ENCODE measurements around the gene GAL3ST3.
"Not testable (repeated sequence)": the region's sequence is repeated elsewhere in the genome, so short reads cannot be mapped to it uniquely, and the experiment has no call there.

GAL3ST3 gene

GRCh38 chr11:66011239-66011784 is 37.6 kb downstream of the GAL3ST3 start:
- Histone ChIP-seq H3K27ac (ENCODE audit: low read depth, low read length, poor library complexity, severe bottlenecking) (no peak overlapping the region), H3K27me3 (ENCODE audit: insufficient read depth, low read length) (no peaks in the 10 kb centered on the region), H3K79me2 (ENCODE audit: insufficient read depth, low read length) (no peaks in the 10 kb centered on the region), H4K20me1 (ENCODE audit: insufficient read depth, low read length) (no peaks in the 10 kb centered on the region), H3K36me3 (ENCODE audit: insufficient read depth, low read length) (no peaks in the 10 kb centered on the region), H3K9me3 (ENCODE audit: low read length) (no peaks in the 10 kb centered on the region), H3K4me2 (ENCODE audit: low read length) (no peak overlapping the region), H3K9ac (ENCODE audit: low read length) (no peak overlapping the region), H3F3A (ENCODE audit: insufficient read depth, low read length) (no peaks in the 10 kb centered on the region), H3K4me1 (ENCODE audit: insufficient read depth, low read length, severe bottlenecking) (no peaks in the 10 kb centered on the region), H2AFZ (ENCODE audit: low read length) (no peak overlapping the region), H3K4me3 (ENCODE audit: low read depth, low read length, poor library complexity, severe bottlenecking) (no peak overlapping the region), H3K9me2 (ENCODE audit: low read depth, low read length) (no peaks in the 10 kb centered on the region)
- TF ChIP-seq EZH2 (IDR thresholded peaks at IDR 0.05; ENCODE audit: borderline replicate concordance, low read length) (no peak), CTCF (IDR thresholded peaks at IDR 0.05; ENCODE audit: low read length) (no peak)

- H3K4me2 ChIP-seq (ENCODE audit: low read length); H3K27ac ChIP-seq (ENCODE audit: low read depth, low read length, poor library complexity, severe bottlenecking); H3K4me1 ChIP-seq (ENCODE audit: insufficient read depth, low read length, severe bottlenecking); H3K9me3 ChIP-seq (ENCODE audit: low read length); H3K9ac ChIP-seq (ENCODE audit: low read length); H2AFZ ChIP-seq (ENCODE audit: low read length); H4K20me1 ChIP-seq (ENCODE audit: insufficient read depth, low read length); H3K9me2 ChIP-seq (ENCODE audit: low read depth, low read length); H3F3A ChIP-seq (ENCODE audit: insufficient read depth, low read length); H3K4me3 ChIP-seq (ENCODE audit: low read depth, low read length, poor library complexity, severe bottlenecking); H3K27me3 ChIP-seq (ENCODE audit: insufficient read depth, low read length); H3K79me2 ChIP-seq (ENCODE audit: insufficient read depth, low read length): not testable (repeated sequence)
- peaks cover 11% of the 10 kb centered on the region; the same call in 1 of the 2 replicates for H3K36me3 ChIP-seq (ENCODE audit: insufficient read depth, low read length)
Measured at GRCh38 chr11:66010036-66010435, 38.9 kb downstream of the GAL3ST3 start.

GRCh38 chr11:66008468-66009101 is 40.4 kb downstream of the GAL3ST3 start:
- Histone ChIP-seq H3K4me3 (ENCODE audit: low read depth, low read length, poor library complexity, severe bottlenecking) (no peak overlapping the region), H3K36me3 (ENCODE audit: insufficient read depth, low read length) (peaks cover 23% of the 10 kb centered on the region), H3K27ac (ENCODE audit: low read depth, low read length, poor library complexity, severe bottlenecking) (no peak overlapping the region), H3K9me2 (ENCODE audit: low read depth, low read length) (no peaks in the 10 kb centered on the region), H3K9me3 (ENCODE audit: low read length) (no peaks in the 10 kb centered on the region), H3F3A (ENCODE audit: insufficient read depth, low read length) (no peaks in the 10 kb centered on the region), H3K9ac (ENCODE audit: low read length) (no peak overlapping the region), H3K79me2 (ENCODE audit: insufficient read depth, low read length) (no peaks in the 10 kb centered on the region), H3K4me1 (ENCODE audit: insufficient read depth, low read length, severe bottlenecking) (peaks cover 1% of the 10 kb centered on the region), H2AFZ (ENCODE audit: low read length) (no peak overlapping the region), H3K4me2 (ENCODE audit: low read length) (no peak overlapping the region), H4K20me1 (ENCODE audit: insufficient read depth, low read length) (no peaks in the 10 kb centered on the region), H3K27me3 (ENCODE audit: insufficient read depth, low read length) (no peaks in the 10 kb centered on the region)
- TF ChIP-seq EZH2 (IDR thresholded peaks at IDR 0.05; ENCODE audit: borderline replicate concordance, low read length): no peak
- TF ChIP-seq CTCF (IDR thresholded peaks at IDR 0.05; ENCODE audit: low read length): no peak

- no peak for TF ChIP-seq EZH2 (IDR thresholded peaks at IDR 0.05; ENCODE audit: borderline replicate concordance, low read length)
- Histone ChIP-seq H3K79me2 (ENCODE audit: insufficient read depth, low read length) (peaks cover 4% of the 10 kb centered on the region), H3F3A (ENCODE audit: insufficient read depth, low read length) (no peaks in the 10 kb centered on the region), H3K9ac (ENCODE audit: low read length) (no peak overlapping the region), H3K4me1 (ENCODE audit: insufficient read depth, low read length, severe bottlenecking) (peaks cover 6% of the 10 kb centered on the region), H4K20me1 (ENCODE audit: insufficient read depth, low read length) (no peaks in the 10 kb centered on the region), H3K36me3 (ENCODE audit: insufficient read depth, low read length) (peaks cover 25% of the 10 kb centered on the region), H3K4me2 (ENCODE audit: low read length) (no peak overlapping the region), H3K27ac (ENCODE audit: low read depth, low read length, poor library complexity, severe bottlenecking) (no peak overlapping the region), H3K4me3 (ENCODE audit: low read depth, low read length, poor library complexity, severe bottlenecking) (no peak overlapping the region), H3K27me3 (ENCODE audit: insufficient read depth, low read length) (no peaks in the 10 kb centered on the region), H3K9me3 (ENCODE audit: low read length) (no peaks in the 10 kb centered on the region), H2AFZ (ENCODE audit: low read length) (no peak overlapping the region), H3K9me2 (ENCODE audit: low read depth, low read length) (no peaks in the 10 kb centered on the region)
Measured at GRCh38 chr11:66008095-66008467, 40.9 kb downstream of the GAL3ST3 start.

Data from OCI-LY1 (cell line).